Sigmoid colon (tissue), 4 donors: Measurements from ENCODE around the gene ADAMTS19.

ENCODE experiments used
- CTCF ChIP-seq, 4 experiments: fragments of 450-650 bp in 3 of 4; fragments of 200-600 bp in 1 of 4; IDR thresholded peaks; one replicate each; pipeline ENCODE4 v1.5.1; 2016 to 2019; ENCODE audit warnings: antibody characterized with exemption in 4 of 4, mild to moderate bottlenecking in 3 of 4, moderate library complexity in 2 of 4
- EP300 ChIP-seq, 4 donors: sonication (generic); formaldehyde crosslinking; IDR thresholded peaks; one replicate each; pipeline ENCODE4 v1.6.1; 2017; ENCODE audit warnings: antibody characterized with exemption in 4 of 4
- POLR2A ChIP-seq, 2 donors: fragments of 450-650 bp; IDR thresholded peaks; one replicate each; pipeline ENCODE4 v1.6.1; 2016; ENCODE audit warnings: antibody characterized with exemption in 2 of 2, mild to moderate bottlenecking in 2 of 2, moderate library complexity in 2 of 2
- POLR2AphosphoS5 ChIP-seq, 4 donors: sonication (generic); formaldehyde crosslinking; IDR thresholded peaks; one replicate each; pipeline ENCODE4 v1.6.1; 2017; ENCODE audit warnings: antibody characterized with exemption in 4 of 4

GRCh38 chr5:129768735-129769134, 308.6 kb downstream of the ADAMTS19 start:
- no peak for TF ChIP-seq POLR2AphosphoS5 (IDR thresholded peaks at IDR 0.05)
- TF ChIP-seq CTCF (IDR thresholded peaks at IDR 0.05) = no peak
- no peak for TF ChIP-seq EP300 (IDR thresholded peaks at IDR 0.05)
- no peak for TF ChIP-seq POLR2A (IDR thresholded peaks at IDR 0.05)
